A549 (cell line): ENCODE results near the gene SLC25A30.

Experiments
- CHD2 ChIP-seq: fragments of 150-350 bp; IDR thresholded peaks from 2 replicates; pipeline ENCODE4 v1.6.1; 2014; ENCODE audit warnings: low read length; ENCODE audit not compliant: partially characterized antibody
- CTCF ChIP-seq: fragments of >200 bp; sonication (Bioruptor Twin); formaldehyde crosslinking; IDR thresholded peaks from 3 replicates; pipeline ENCODE4 v1.5.1; 2016
- JUNB ChIP-seq: fragments of >200 bp; sonication (Bioruptor Twin); formaldehyde crosslinking; IDR thresholded peaks from 2 replicates; pipeline ENCODE4 v1.6.1; 2016
- KDM1A ChIP-seq: fragments of 200-600 bp; sonication (generic); IDR thresholded peaks from 2 replicates; pipeline ENCODE4 v1.6.1; 2016; ENCODE audit warnings: low read depth, mild to moderate bottlenecking
- TF ChIP-seq, protein P1 (sequence below): fragments of 200-600 bp; sonication (generic); IDR thresholded peaks from 2 replicates; pipeline ENCODE4 v1.6.1; 2016; ENCODE audit warnings: antibody characterized with exemption, mild to moderate bottlenecking, moderate library complexity

GRCh38 chr13:45447050-45447661 is 29.0 kb upstream of the SLC25A30 start:
- TF ChIP-seq JUNB (no peak), CTCF (no peak), KDM1A (no peak), CHD2 (no peak)
- TF ChIP-seq, protein P1, sequence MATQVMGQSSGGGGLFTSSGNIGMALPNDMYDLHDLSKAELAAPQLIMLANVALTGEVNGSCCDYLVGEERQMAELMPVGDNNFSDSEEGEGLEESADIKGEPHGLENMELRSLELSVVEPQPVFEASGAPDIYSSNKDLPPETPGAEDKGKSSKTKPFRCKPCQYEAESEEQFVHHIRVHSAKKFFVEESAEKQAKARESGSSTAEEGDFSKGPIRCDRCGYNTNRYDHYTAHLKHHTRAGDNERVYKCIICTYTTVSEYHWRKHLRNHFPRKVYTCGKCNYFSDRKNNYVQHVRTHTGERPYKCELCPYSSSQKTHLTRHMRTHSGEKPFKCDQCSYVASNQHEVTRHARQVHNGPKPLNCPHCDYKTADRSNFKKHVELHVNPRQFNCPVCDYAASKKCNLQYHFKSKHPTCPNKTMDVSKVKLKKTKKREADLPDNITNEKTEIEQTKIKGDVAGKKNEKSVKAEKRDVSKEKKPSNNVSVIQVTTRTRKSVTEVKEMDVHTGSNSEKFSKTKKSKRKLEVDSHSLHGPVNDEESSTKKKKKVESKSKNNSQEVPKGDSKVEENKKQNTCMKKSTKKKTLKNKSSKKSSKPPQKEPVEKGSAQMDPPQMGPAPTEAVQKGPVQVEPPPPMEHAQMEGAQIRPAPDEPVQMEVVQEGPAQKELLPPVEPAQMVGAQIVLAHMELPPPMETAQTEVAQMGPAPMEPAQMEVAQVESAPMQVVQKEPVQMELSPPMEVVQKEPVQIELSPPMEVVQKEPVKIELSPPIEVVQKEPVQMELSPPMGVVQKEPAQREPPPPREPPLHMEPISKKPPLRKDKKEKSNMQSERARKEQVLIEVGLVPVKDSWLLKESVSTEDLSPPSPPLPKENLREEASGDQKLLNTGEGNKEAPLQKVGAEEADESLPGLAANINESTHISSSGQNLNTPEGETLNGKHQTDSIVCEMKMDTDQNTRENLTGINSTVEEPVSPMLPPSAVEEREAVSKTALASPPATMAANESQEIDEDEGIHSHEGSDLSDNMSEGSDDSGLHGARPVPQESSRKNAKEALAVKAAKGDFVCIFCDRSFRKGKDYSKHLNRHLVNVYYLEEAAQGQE: no peak
